Ishikawa (cell line): Measurements from ENCODE around the gene VSTM2B.

Experiments
- CEBPB ChIP-seq: IDR thresholded peaks from 2 replicates; pipeline ENCODE4 v1.6.1; 2012
- CREB1 ChIP-seq: IDR thresholded peaks from 2 replicates; pipeline ENCODE4 v1.6.1; 2012; ENCODE audit warnings: low read depth
- EGR1 ChIP-seq: IDR thresholded peaks from 2 replicates; pipeline ENCODE4 v1.6.1; 2012
- EP300 ChIP-seq: IDR thresholded peaks from 2 replicates; pipeline ENCODE4 v1.6.1; 2012; ENCODE audit warnings: borderline replicate concordance
- FOXM1 ChIP-seq: IDR thresholded peaks from 2 replicates; pipeline ENCODE4 v1.6.1; 2012; ENCODE audit warnings: low read depth, borderline replicate concordance
- NFIC ChIP-seq: IDR thresholded peaks from 2 replicates; pipeline ENCODE4 v1.6.1; 2012
- RAD21 ChIP-seq: IDR thresholded peaks from 2 replicates; pipeline ENCODE4 v1.6.1; 2012; ENCODE audit warnings: low read depth
- TAF1 ChIP-seq: IDR thresholded peaks from 2 replicates; pipeline ENCODE4 v1.6.1; 2012; ENCODE audit warnings: low read depth, mild to moderate bottlenecking
- TCF12 ChIP-seq: IDR thresholded peaks from 2 replicates; pipeline ENCODE4 v1.6.1; 2012; ENCODE audit warnings: low read depth
- TEAD4 ChIP-seq: IDR thresholded peaks from 2 replicates; pipeline ENCODE4 v1.6.1; 2012
- YY1 ChIP-seq: IDR thresholded peaks from 2 replicates; pipeline ENCODE4 v1.6.1; 2012; ENCODE audit warnings: low read depth
- ZBTB7A ChIP-seq: IDR thresholded peaks from 2 replicates; pipeline ENCODE4 v1.6.1; 2012; ENCODE audit warnings: low read depth
- TF ChIP-seq, protein P1 (sequence below): IDR thresholded peaks from 2 replicates; pipeline ENCODE4 v1.6.1; 2012
- TF ChIP-seq, protein P2 (sequence below): IDR thresholded peaks from 2 replicates; pipeline ENCODE4 v1.6.1; 2012; ENCODE audit warnings: low read depth, mild to moderate bottlenecking
- TF ChIP-seq, protein P3 (sequence below): IDR thresholded peaks from 2 replicates; pipeline ENCODE4 v1.6.1; 2012

VSTM2B gene

DNA sequence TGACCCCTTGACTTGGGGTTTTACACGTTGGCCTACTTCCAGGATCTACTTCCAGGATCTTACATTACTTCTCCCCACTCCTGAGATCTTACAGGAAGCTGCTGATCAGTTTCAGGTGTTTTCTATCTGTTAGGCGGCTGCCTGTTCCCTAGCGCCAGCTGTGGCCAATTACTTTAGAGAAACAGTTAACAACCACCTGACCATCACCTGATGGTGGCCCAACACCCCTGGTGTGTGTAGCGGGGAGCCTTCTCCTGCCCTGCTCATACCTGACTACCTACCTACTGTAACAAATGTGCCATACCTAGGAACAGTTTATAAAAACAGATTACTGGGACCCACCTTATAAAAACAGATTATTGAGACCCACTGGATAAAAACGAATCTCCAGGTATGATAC is 77.5 kb downstream of the VSTM2B start:
- no peak for TF ChIP-seq YY1
- no peak for TF ChIP-seq TAF1
- TF ChIP-seq, protein P1, sequence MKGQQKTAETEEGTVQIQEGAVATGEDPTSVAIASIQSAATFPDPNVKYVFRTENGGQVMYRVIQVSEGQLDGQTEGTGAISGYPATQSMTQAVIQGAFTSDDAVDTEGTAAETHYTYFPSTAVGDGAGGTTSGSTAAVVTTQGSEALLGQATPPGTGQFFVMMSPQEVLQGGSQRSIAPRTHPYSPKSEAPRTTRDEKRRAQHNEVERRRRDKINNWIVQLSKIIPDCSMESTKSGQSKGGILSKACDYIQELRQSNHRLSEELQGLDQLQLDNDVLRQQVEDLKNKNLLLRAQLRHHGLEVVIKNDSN: no peak
- no peak for TF ChIP-seq CEBPB
- no peak for TF ChIP-seq EP300
- TF ChIP-seq TCF12: no peak
- no peak for TF ChIP-seq TEAD4
- no peak for TF ChIP-seq ZBTB7A
- no peak for TF ChIP-seq FOXM1
- no peak for TF ChIP-seq NFIC
- TF ChIP-seq, protein P2, sequence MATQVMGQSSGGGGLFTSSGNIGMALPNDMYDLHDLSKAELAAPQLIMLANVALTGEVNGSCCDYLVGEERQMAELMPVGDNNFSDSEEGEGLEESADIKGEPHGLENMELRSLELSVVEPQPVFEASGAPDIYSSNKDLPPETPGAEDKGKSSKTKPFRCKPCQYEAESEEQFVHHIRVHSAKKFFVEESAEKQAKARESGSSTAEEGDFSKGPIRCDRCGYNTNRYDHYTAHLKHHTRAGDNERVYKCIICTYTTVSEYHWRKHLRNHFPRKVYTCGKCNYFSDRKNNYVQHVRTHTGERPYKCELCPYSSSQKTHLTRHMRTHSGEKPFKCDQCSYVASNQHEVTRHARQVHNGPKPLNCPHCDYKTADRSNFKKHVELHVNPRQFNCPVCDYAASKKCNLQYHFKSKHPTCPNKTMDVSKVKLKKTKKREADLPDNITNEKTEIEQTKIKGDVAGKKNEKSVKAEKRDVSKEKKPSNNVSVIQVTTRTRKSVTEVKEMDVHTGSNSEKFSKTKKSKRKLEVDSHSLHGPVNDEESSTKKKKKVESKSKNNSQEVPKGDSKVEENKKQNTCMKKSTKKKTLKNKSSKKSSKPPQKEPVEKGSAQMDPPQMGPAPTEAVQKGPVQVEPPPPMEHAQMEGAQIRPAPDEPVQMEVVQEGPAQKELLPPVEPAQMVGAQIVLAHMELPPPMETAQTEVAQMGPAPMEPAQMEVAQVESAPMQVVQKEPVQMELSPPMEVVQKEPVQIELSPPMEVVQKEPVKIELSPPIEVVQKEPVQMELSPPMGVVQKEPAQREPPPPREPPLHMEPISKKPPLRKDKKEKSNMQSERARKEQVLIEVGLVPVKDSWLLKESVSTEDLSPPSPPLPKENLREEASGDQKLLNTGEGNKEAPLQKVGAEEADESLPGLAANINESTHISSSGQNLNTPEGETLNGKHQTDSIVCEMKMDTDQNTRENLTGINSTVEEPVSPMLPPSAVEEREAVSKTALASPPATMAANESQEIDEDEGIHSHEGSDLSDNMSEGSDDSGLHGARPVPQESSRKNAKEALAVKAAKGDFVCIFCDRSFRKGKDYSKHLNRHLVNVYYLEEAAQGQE: no peak
- TF ChIP-seq, protein P3, sequence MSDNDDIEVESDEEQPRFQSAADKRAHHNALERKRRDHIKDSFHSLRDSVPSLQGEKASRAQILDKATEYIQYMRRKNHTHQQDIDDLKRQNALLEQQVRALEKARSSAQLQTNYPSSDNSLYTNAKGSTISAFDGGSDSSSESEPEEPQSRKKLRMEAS: no peak
- no peak for TF ChIP-seq EGR1
- TF ChIP-seq RAD21: no peak
- no peak for TF ChIP-seq CREB1

DNA sequence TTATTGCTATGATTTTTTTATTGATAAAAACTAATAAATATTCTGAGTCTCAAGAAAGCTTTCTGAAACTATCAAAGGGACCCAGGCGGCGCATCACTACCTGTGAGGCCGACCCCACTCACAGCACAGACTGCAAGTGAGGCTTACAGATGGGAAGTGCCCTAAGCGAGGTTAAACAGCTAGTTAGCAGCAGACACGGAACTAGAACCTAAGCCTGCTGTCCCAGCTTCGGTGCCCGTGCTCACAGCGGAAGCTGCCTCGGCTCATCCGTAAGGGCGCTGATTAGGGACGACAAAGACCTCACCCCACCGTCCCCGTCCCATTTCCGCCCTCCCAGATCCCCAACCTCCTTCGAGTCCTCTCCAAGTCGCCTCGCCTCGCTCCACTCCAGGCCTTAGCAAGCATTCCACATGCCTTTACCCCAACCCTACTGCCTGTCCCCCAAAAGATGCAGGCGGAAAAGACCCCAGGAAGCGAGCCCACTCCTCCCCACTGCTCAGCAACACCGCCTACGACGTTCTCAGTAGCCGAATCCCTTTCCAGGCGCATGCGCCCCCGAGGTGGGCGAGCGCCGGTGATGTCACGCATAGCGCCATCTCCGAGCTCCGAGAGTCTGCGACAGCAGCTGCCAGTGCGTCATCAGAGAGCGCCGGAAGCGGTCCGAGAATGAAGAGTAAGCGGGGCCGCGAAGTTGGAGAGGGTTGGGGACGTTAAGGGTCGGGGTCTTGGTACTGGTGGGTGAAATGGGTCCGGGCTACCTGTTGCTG is 80.0 kb downstream of the VSTM2B start, which contains the start of gene POP4:
Gene POP4 (plus strand): TSS at position 631 of the 767 bp plus-strand sequence. CDS start 36 bp downstream, at position 667.
- TF ChIP-seq ZBTB7A (peak; percentile 82), TCF12 (peak; percentile 38; the same call in 1 of the 2 replicates), CEBPB (no peak), TAF1 (peak; percentile 88), NFIC (no peak), RAD21 (no peak), TEAD4 (no peak), EP300 (no peak), FOXM1 (no peak), YY1 (peak; percentile 79), EGR1 (no peak), CREB1 (peak; percentile 99)
- TF ChIP-seq, protein P2: no peak
- TF ChIP-seq, protein P1: peak; percentile 14; the same call in 1 of the 2 replicates
- TF ChIP-seq, protein P3: peak; percentile 71

DNA sequence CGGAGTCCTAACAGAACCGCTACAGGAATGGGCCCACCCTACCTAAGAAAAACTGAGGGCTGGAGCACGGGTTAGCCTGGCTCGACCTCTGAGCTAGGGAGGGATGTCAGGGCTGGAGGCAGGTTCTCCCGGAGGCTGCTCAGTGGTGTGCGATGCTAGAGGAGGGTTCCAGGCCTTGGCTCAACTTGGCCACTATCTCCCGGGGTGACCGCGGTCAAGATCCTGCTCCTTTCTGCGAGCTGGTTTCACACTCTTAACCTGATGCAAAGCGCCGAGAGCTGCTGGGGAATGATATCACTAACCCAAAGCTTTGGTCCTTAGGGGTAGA is 80.6 kb downstream of the VSTM2B start:
- no peak for TF ChIP-seq CREB1
- no peak for TF ChIP-seq EGR1
- peak; percentile 42; the same call in 1 of the 2 replicates for TF ChIP-seq TAF1

DNA sequence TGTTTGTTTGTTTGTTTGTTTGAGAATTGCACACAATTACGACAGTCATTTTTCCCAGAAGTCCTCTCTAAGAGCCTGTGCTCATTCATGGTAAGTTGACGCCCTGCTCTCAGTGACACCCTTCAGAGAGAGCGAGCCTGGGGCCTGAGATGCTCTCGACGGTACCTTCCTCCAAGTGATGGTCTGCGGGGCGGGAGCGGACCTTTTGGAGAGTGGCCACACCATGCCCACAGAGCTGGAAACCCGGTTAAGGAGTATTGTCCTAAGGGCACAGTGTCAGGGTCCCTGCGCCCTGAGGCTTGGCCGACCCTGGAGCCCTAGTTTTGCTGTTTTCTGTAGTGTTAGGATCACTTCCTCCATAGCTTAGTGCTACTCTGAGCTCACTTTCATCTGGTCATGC is 83.8 kb downstream of the VSTM2B start:
- TF ChIP-seq, protein P2: no peak
- TF ChIP-seq ZBTB7A (no peak), NFIC (no peak), EGR1 (no peak), FOXM1 (no peak), YY1 (no peak), CEBPB (no peak), TAF1 (no peak), RAD21 (no peak), CREB1 (no peak), TEAD4 (no peak), EP300 (no peak), TCF12 (no peak)
- TF ChIP-seq, protein P3: no peak
- TF ChIP-seq, protein P1: no peak
